Astrocyte (in vitro differentiated cells and primary cell): ENCODE measurements around the gene CAPN12. TPM values are rescaled to one million over a fixed set of nuclear protein-coding genes. Genes with fewer than 3 reads are reported as not detected.

Source experiments
- DNase-seq: peaks from one replicate; pipeline ENCODE4 v3.0.0-alpha.2; 2010; ENCODE audit warnings: low read depth
- FAIRE-seq: peaks from 2 replicates; lab custom pipeline; 2011; peaks lifted over from hg19 to GRCh38; lab: Jason Lieb, UNC
- H2AFZ ChIP-seq: 2 replicates; pipeline ENCODE4 v1.6.0; 2012; ENCODE audit warnings: low read depth, low read length, inconsistent platforms
- H3K27ac ChIP-seq: 2 replicates; pipeline ENCODE4 v1.5.1; 2011; ENCODE audit warnings: low read depth, low read length, inconsistent platforms
- H3K27me3 ChIP-seq: 2 replicates; pipeline ENCODE4 v1.6.0; 2011; ENCODE audit warnings: low read length, inconsistent platforms; ENCODE audit not compliant: insufficient read depth
- H3K36me3 ChIP-seq: 2 replicates; pipeline ENCODE4 v1.5.1; 2011; ENCODE audit warnings: low read length, inconsistent platforms; ENCODE audit not compliant: insufficient read depth
- H3K4me1 ChIP-seq: 2 replicates; pipeline ENCODE4 v1.5.1; 2011; ENCODE audit warnings: low read length, inconsistent platforms; ENCODE audit not compliant: insufficient read depth
- H3K4me2 ChIP-seq: 2 replicates; pipeline ENCODE4 v1.6.0; 2012; ENCODE audit warnings: low read length, inconsistent platforms
- H3K4me3 ChIP-seq: 2 replicates; pipeline ENCODE4 v1.5.1; 2011; ENCODE audit warnings: low read depth, mild to moderate bottlenecking, low read length, inconsistent platforms; ENCODE audit not compliant: insufficient read depth
- H3K79me2 ChIP-seq: 2 replicates; pipeline ENCODE4 v1.6.0; 2012; ENCODE audit warnings: mild to moderate bottlenecking, low read length, inconsistent platforms; ENCODE audit not compliant: insufficient read depth
- H3K9ac ChIP-seq: 2 replicates; pipeline ENCODE4 v1.6.0; 2012; ENCODE audit warnings: mild to moderate bottlenecking, low read length, inconsistent platforms
- H3K9me3 ChIP-seq: 2 replicates; pipeline ENCODE4 v1.5.1; 2012; ENCODE audit warnings: low read depth, mild to moderate bottlenecking, low read length, inconsistent platforms; ENCODE audit not compliant: insufficient read depth
- H4K20me1 ChIP-seq: 2 replicates; pipeline ENCODE4 v1.6.0; 2012; ENCODE audit warnings: low read length, inconsistent platforms; ENCODE audit not compliant: insufficient read depth
- H3K27ac Mint-ChIP-seq: one replicate; pipeline ENCODE4 v1.8.0; 2021; ENCODE audit warnings: mild to moderate bottlenecking, mixed read lengths; ENCODE audit not compliant: unreplicated experiment
- H3K27me3 Mint-ChIP-seq: one replicate; pipeline ENCODE4 v1.8.0; 2021; ENCODE audit warnings: low read depth, mixed read lengths; ENCODE audit not compliant: unreplicated experiment
- H3K36me3 Mint-ChIP-seq: one replicate; pipeline ENCODE4 v1.8.0; 2021; ENCODE audit warnings: low read depth, mixed read lengths; ENCODE audit not compliant: unreplicated experiment
- H3K4me1 Mint-ChIP-seq: one replicate; pipeline ENCODE4 v1.8.0; 2021; ENCODE audit warnings: low read depth, mixed read lengths; ENCODE audit not compliant: unreplicated experiment
- H3K4me3 Mint-ChIP-seq: one replicate; pipeline ENCODE4 v1.8.0; 2021; ENCODE audit warnings: mild to moderate bottlenecking, moderate library complexity, mixed read lengths; ENCODE audit not compliant: unreplicated experiment
- H3K9me3 Mint-ChIP-seq: one replicate; pipeline ENCODE4 v1.8.0; 2021; ENCODE audit warnings: mild to moderate bottlenecking, mixed read lengths; ENCODE audit not compliant: unreplicated experiment
- EZH2 ChIP-seq: IDR thresholded peaks from 2 replicates; pipeline ENCODE4 v1.6.1; 2012; ENCODE audit warnings: mild to moderate bottlenecking, low read length, inconsistent platforms; ENCODE audit not compliant: insufficient read depth
- total RNA-seq: library from RNA; stranded (reverse); gene quantifications from 2 replicates; pipeline ENCODE4 v1.2.1, GENCODE V29; 2021
- TF ChIP-seq, protein P1 (sequence below): IDR thresholded peaks from 2 replicates; pipeline ENCODE4 v1.5.1; 2011; ENCODE audit warnings: low read depth, mild to moderate bottlenecking, inconsistent platforms, low read length, moderate library complexity; ENCODE audit not compliant: insufficient read depth

The CAPN12 gene
- total RNA-seq, 1 donor from 2014 or later, result 4.6 TPM

DNA sequence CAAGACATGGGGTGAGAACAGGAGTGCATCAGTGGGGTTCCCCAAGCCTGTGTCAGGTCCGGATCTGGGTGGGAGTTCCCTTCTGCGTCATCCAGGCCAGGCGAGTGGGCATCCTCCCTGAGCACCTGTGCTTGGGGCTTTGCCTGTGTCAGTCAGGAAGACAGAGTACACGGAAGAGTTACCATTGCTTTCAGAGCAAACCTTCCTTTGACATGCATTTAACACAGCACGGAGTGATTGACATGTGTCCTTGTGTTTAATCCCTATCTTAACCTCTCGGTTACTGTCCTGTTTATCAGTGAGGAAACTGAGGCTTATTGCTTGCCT is 47.6 kb downstream of the CAPN12 start:
- no peak overlapping the region for H3K4me3 ChIP-seq
- H3K9me3 ChIP-seq, result no peaks in the 10 kb centered on the region
- H3K27me3 ChIP-seq, result no peaks in the 10 kb centered on the region
- DNase-seq (no peak), FAIRE-seq (no peak)
- Mint-ChIP-seq H3K27ac (no peak overlapping the region), H3K27me3 (no peaks in the 10 kb centered on the region), H3K4me1 (peaks cover 56% of the 10 kb centered on the region), H3K36me3 (peaks cover 9% of the 10 kb centered on the region), H3K4me3 (no peak overlapping the region), H3K9me3 (no peaks in the 10 kb centered on the region)
- H3K27ac ChIP-seq, result peak overlapping the region; percentile 1
- H3K9ac ChIP-seq, result no peak overlapping the region
- H2AFZ ChIP-seq, result no peak overlapping the region
- peaks cover 96% of the 10 kb centered on the region for H3K79me2 ChIP-seq
- H4K20me1 ChIP-seq, result peaks cover 56% of the 10 kb centered on the region
- TF ChIP-seq, protein P1, sequence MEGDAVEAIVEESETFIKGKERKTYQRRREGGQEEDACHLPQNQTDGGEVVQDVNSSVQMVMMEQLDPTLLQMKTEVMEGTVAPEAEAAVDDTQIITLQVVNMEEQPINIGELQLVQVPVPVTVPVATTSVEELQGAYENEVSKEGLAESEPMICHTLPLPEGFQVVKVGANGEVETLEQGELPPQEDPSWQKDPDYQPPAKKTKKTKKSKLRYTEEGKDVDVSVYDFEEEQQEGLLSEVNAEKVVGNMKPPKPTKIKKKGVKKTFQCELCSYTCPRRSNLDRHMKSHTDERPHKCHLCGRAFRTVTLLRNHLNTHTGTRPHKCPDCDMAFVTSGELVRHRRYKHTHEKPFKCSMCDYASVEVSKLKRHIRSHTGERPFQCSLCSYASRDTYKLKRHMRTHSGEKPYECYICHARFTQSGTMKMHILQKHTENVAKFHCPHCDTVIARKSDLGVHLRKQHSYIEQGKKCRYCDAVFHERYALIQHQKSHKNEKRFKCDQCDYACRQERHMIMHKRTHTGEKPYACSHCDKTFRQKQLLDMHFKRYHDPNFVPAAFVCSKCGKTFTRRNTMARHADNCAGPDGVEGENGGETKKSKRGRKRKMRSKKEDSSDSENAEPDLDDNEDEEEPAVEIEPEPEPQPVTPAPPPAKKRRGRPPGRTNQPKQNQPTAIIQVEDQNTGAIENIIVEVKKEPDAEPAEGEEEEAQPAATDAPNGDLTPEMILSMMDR, result no peak
- no peak for TF ChIP-seq EZH2
- H3K36me3 ChIP-seq, result peaks cover 25% of the 10 kb centered on the region
- H3K4me2 ChIP-seq, result no peak overlapping the region
- peaks cover 46% of the 10 kb centered on the region for H3K4me1 ChIP-seq

DNA sequence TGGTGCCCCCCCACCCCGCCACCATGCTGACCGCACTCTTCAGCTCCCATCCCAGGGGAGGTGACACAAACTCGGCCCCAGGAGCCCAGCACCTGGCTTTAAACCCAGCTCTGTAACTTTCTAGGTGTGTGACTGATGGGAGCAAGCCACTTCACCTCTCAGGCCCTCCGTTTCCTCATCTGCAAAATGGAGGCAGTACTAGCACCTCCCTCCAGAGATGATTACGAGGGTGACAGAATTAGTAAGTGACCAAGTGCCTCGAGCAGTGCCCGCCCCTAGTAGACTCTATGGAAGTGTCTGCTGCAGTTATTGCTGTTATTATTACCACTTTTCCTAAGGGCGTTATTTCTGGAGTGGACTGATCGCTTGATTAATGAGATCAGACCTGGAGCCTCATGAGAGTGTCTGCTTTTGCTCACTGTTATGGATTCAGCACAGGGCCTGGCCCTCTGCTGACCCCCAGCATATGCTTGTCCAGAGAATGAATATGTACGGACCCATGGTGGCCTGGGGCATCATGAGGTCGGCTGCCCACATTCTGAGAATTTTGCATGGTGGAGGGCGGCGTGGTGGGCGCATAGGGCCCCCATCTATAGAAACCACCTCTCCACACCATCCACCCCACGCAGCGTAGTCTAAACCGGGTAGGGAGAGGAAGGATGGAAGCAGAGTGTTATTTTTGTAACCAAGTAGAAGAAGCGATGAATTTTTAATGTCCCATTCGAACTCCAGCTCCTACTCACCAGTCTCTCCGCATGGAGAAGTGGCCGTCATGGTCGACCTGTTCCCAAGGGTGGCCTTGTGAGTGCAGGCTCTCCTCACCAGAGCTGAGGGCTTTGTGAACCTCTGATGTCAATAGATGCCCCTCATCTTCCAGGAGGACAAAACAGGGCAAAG is 48.2 kb downstream of the CAPN12 start:
- H3K27me3 ChIP-seq, result no peaks in the 10 kb centered on the region
- peak overlapping the region; percentile 72 for H3K27ac Mint-ChIP-seq
- FAIRE-seq (no peak), DNase-seq (no peak)
- H3K4me3 ChIP-seq, result no peak overlapping the region
- H3K79me2 ChIP-seq, result peaks cover 93% of the 10 kb centered on the region
- peaks cover 8% of the 10 kb centered on the region for H3K36me3 Mint-ChIP-seq
- TF ChIP-seq EZH2, result no peak
- TF ChIP-seq, protein P1, result no peak
- peaks cover 19% of the 10 kb centered on the region for H3K36me3 ChIP-seq
- H3K9me3 ChIP-seq, result no peaks in the 10 kb centered on the region
- no peak overlapping the region for H3K9ac ChIP-seq
- H3K4me2 ChIP-seq, result no peak overlapping the region
- H2AFZ ChIP-seq, result no peak overlapping the region
- no peaks in the 10 kb centered on the region for H3K9me3 Mint-ChIP-seq
- peaks cover 46% of the 10 kb centered on the region for H3K4me1 ChIP-seq
- peaks cover 56% of the 10 kb centered on the region for H3K4me1 Mint-ChIP-seq
- H3K4me3 Mint-ChIP-seq, result no peak overlapping the region
- H3K27me3 Mint-ChIP-seq, result no peaks in the 10 kb centered on the region
- peaks cover 50% of the 10 kb centered on the region for H4K20me1 ChIP-seq
- peak overlapping the region; percentile 1 for H3K27ac ChIP-seq

DNA sequence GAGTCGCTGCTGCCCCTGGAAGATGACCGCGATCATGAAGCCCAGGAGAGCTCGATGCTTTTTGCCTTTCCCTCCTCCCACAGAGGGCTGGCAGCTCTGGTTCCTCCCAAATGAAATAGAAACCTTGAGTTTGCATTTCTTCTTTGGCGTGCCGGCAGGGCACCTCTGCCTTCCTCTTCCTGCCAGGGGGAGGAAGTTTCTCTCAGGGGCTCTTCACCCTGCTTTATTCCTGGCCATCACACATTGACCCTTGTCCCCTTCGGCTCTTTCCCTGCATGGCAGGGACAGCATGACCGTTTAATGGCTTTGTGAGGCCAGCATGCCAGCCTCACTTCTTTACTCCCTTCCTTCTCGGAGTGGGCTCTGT is 49.0 kb downstream of the CAPN12 start:
- TF ChIP-seq EZH2, result no peak
- TF ChIP-seq, protein P1, result no peak
- H3K27me3 ChIP-seq, result no peaks in the 10 kb centered on the region
- H3K4me2 ChIP-seq, result no peak overlapping the region
- no peak for DNase-seq
- FAIRE-seq, result no peak
- Mint-ChIP-seq H3K9me3 (no peaks in the 10 kb centered on the region), H3K4me3 (no peak overlapping the region), H3K27ac (peak overlapping the region; percentile 95), H3K36me3 (peaks cover 6% of the 10 kb centered on the region), H3K4me1 (peaks cover 59% of the 10 kb centered on the region), H3K27me3 (no peaks in the 10 kb centered on the region)
- no peaks in the 10 kb centered on the region for H3K9me3 ChIP-seq
- H3K79me2 ChIP-seq, result peaks cover 92% of the 10 kb centered on the region
- peak overlapping the region; percentile 21 for H3K9ac ChIP-seq
- no peak overlapping the region for H3K4me3 ChIP-seq
- peak overlapping the region; percentile 53 for H3K27ac ChIP-seq
- H3K36me3 ChIP-seq, result peaks cover 12% of the 10 kb centered on the region
- peaks cover 47% of the 10 kb centered on the region for H3K4me1 ChIP-seq
- no peak overlapping the region for H2AFZ ChIP-seq
- H4K20me1 ChIP-seq, result peaks cover 42% of the 10 kb centered on the region
